ENCODE results near the gene PLK1. TPM values are rescaled to one million over a fixed set of nuclear protein-coding genes. Genes with fewer than 3 reads are reported as not detected.

The PLK1 gene
- total and polyA plus RNA-seq, 2 of the 13 experiments (the other 11 are each of a cell fraction or from before 2014, with no cell fraction given) = 71.5 to 76.3 TPM

- TF ChIP-seq, protein P1, sequence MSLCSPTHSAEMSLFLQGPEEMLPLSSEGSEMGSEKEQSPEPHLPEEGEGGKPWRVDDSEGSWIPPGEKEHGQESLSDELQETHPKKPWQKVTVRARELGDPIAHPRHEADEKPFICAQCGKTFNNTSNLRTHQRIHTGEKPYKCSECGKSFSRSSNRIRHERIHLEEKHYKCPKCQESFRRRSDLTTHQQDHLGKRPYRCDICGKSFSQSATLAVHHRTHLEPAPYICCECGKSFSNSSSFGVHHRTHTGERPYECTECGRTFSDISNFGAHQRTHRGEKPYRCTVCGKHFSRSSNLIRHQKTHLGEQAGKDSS (CRISPR knock-in tag; IDR thresholded peaks at IDR 0.05; ENCODE audit: borderline replicate concordance, low read depth) = peak; percentile 79; the same call in 1 of the 2 replicates
- no peak for TF ChIP-seq FOXJ3 (CRISPR knock-in tag; IDR thresholded peaks at IDR 0.05; ENCODE audit: borderline replicate concordance)
- TF ChIP-seq, protein P2, sequence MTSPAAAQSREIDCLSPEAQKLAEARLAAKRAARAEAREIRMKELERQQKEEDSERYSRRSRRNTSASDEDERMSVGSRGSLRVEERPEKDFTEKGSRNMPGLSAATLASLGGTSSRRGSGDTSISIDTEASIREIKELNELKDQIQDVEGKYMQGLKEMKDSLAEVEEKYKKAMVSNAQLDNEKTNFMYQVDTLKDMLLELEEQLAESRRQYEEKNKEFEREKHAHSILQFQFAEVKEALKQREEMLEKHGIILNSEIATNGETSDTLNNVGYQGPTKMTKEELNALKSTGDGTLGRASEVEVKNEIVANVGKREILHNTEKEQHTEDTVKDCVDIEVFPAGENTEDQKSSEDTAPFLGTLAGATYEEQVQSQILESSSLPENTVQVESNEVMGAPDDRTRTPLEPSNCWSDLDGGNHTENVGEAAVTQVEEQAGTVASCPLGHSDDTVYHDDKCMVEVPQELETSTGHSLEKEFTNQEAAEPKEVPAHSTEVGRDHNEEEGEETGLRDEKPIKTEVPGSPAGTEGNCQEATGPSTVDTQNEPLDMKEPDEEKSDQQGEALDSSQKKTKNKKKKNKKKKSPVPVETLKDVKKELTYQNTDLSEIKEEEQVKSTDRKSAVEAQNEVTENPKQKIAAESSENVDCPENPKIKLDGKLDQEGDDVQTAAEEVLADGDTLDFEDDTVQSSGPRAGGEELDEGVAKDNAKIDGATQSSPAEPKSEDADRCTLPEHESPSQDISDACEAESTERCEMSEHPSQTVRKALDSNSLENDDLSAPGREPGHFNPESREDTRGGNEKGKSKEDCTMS (CRISPR knock-in tag; conservative IDR thresholded peaks at IDR 0.05) = no peak
- TF ChIP-seq, protein P3, sequence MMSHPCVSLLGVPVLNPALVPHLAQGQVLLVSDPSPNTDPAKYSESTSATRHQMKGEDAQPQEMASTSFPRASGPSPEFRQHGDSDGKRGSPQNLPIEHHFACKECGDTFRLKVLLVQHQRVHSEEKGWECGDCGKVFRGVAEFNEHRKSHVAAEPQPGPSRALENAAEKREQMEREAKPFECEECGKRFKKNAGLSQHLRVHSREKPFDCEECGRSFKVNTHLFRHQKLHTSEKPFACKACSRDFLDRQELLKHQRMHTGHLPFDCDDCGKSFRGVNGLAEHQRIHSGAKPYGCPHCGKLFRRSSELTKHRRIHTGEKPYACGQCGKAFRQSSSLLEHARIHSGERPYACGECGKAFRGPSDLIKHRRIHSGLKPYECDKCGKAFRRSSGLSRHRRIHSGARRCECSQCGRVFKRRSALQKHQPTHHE (CRISPR knock-in tag; IDR thresholded peaks at IDR 0.05; ENCODE audit: borderline replicate concordance) = no peak
- TF ChIP-seq KLF12 (CRISPR knock-in tag; IDR thresholded peaks at IDR 0.05; ENCODE audit: borderline replicate concordance) = no peak
- TF ChIP-seq ASH2L (IDR thresholded peaks at IDR 0.05; ENCODE audit: insufficient read length, low read depth, low read length) = no peak
- TF ChIP-seq, protein P4, sequence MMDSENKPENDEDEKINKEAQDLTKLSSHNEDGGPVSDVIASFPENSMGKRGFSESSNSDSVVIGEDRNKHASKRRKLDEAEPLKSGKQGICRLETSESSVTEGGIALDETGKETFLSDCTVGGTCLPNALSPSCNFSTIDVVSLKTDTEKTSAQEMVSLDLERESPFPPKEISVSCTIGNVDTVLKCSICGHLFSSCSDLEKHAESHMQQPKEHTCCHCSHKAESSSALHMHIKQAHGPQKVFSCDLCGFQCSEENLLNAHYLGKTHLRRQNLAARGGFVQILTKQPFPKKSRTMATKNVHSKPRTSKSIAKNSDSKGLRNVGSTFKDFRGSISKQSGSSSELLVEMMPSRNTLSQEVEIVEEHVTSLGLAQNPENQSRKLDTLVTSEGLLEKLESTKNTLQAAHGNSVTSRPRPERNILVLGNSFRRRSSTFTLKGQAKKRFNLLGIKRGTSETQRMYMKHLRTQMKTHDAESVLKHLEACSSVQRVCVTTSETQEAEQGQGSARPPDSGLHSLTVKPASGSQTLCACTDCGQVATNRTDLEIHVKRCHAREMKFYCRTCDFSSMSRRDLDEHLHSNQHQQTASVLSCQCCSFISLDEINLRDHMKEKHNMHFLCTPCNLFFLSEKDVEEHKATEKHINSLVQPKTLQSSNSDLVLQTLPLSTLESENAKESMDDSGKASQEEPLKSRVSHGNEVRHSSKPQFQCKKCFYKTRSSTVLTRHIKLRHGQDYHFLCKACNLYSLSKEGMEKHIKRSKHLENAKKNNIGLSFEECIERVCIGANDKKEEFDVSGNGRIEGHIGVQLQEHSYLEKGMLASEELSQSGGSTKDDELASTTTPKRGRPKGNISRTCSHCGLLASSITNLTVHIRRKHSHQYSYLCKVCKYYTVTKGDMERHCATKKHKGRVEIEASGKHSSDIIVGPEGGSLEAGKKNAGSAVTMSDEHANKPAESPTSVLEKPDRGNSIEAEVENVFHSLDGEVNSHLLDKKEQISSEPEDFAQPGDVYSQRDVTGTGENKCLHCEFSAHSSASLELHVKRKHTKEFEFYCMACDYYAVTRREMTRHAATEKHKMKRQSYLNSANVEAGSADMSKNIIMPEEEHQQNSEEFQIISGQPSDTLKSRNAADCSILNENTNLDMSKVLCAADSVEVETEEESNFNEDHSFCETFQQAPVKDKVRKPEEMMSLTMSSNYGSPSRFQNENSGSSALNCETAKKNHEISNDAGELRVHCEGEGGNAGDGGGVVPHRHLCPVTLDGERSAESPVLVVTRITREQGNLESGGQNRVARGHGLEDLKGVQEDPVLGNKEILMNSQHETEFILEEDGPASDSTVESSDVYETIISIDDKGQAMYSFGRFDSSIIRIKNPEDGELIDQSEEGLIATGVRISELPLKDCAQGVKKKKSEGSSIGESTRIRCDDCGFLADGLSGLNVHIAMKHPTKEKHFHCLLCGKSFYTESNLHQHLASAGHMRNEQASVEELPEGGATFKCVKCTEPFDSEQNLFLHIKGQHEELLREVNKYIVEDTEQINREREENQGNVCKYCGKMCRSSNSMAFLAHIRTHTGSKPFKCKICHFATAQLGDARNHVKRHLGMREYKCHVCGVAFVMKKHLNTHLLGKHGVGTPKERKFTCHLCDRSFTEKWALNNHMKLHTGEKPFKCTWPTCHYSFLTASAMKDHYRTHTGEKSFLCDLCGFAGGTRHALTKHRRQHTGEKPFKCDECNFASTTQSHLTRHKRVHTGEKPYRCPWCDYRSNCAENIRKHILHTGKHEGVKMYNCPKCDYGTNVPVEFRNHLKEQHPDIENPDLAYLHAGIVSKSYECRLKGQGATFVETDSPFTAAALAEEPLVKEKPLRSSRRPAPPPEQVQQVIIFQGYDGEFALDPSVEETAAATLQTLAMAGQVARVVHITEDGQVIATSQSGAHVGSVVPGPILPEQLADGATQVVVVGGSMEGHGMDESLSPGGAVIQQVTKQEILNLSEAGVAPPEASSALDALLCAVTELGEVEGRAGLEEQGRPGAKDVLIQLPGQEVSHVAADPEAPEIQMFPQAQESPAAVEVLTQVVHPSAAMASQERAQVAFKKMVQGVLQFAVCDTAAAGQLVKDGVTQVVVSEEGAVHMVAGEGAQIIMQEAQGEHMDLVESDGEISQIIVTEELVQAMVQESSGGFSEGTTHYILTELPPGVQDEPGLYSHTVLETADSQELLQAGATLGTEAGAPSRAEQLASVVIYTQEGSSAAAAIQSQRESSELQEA (CRISPR knock-in tag; IDR thresholded peaks at IDR 0.05; ENCODE audit: not compliant biosample characterization) = peak; percentile 55
- no peak for TF ChIP-seq HMG20A (CRISPR knock-in tag; IDR thresholded peaks at IDR 0.05; ENCODE audit: borderline replicate concordance)
- no peak for TF ChIP-seq HOXA5 (CRISPR knock-in tag; IDR thresholded peaks at IDR 0.05)
- TF ChIP-seq ZNF230 (CRISPR knock-in tag; IDR thresholded peaks at IDR 0.05) = no peak
- TF ChIP-seq, protein P5, sequence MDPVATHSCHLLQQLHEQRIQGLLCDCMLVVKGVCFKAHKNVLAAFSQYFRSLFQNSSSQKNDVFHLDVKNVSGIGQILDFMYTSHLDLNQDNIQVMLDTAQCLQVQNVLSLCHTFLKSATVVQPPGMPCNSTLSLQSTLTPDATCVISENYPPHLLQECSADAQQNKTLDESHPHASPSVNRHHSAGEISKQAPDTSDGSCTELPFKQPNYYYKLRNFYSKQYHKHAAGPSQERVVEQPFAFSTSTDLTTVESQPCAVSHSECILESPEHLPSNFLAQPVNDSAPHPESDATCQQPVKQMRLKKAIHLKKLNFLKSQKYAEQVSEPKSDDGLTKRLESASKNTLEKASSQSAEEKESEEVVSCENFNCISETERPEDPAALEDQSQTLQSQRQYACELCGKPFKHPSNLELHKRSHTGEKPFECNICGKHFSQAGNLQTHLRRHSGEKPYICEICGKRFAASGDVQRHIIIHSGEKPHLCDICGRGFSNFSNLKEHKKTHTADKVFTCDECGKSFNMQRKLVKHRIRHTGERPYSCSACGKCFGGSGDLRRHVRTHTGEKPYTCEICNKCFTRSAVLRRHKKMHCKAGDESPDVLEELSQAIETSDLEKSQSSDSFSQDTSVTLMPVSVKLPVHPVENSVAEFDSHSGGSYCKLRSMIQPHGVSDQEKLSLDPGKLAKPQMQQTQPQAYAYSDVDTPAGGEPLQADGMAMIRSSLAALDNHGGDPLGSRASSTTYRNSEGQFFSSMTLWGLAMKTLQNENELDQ (CRISPR knock-in tag; IDR thresholded peaks at IDR 0.05; ENCODE audit: borderline replicate concordance) = no peak
- TF ChIP-seq MED8 (CRISPR knock-in tag; IDR thresholded peaks at IDR 0.05; ENCODE audit: insufficient replicate concordance) = no peak
These were observed 26.3 kb downstream of the PLK1 start (continued) for GRCh38 chr16:23704772-23705516.

Data from HepG2 (cell line).